H9 (cell line): ENCODE measurements around the gene CBY3. TPM values are rescaled to one million over a fixed set of nuclear protein-coding genes. Genes with fewer than 3 reads are reported as not detected.

Experiments used
- DNase-seq: peaks from one replicate; pipeline ENCODE4 v3.0.0-alpha.2; 2017
- H2AFZ ChIP-seq: one replicate; pipeline ENCODE4 v1.6.1; 2013; ENCODE audit warnings: mild to moderate bottlenecking, low read length, control low read depth, moderate library complexity
- H2AK5ac ChIP-seq: 2 replicates; pipeline ENCODE4 v1.6.1; 2013; ENCODE audit warnings: low read length, control low read depth, mixed read lengths; ENCODE audit not compliant: insufficient read length
- H2BK120ac ChIP-seq: one replicate; pipeline ENCODE4 v1.6.1; 2013; ENCODE audit warnings: low read depth, mild to moderate bottlenecking, low read length, control low read depth, inconsistent platforms; ENCODE audit not compliant: poor library complexity, severe bottlenecking
- H2BK12ac ChIP-seq: 2 replicates; pipeline ENCODE4 v1.6.1; 2013; ENCODE audit warnings: low read length, control low read depth, mixed read lengths, low read depth; ENCODE audit not compliant: insufficient read length
- H2BK15ac ChIP-seq: 2 replicates; pipeline ENCODE4 v1.6.1; 2013; ENCODE audit warnings: low read depth, low read length, control low read depth
- H2BK20ac ChIP-seq: one replicate; pipeline ENCODE4 v1.6.1; 2013; ENCODE audit warnings: low read depth, mild to moderate bottlenecking, low read length, control low read depth, inconsistent platforms; ENCODE audit not compliant: poor library complexity, severe bottlenecking
- H2BK5ac ChIP-seq: 2 replicates; pipeline ENCODE4 v1.6.1; 2013; ENCODE audit warnings: low read length, control low read depth, mixed read lengths; ENCODE audit not compliant: insufficient read length
- H3K14ac ChIP-seq: 2 replicates; pipeline ENCODE4 v1.6.1; 2013; ENCODE audit warnings: low read length, control low read depth; ENCODE audit not compliant: insufficient read depth
- H3K18ac ChIP-seq: 2 replicates; pipeline ENCODE4 v1.6.1; 2013; ENCODE audit warnings: low read depth, mild to moderate bottlenecking, mixed read lengths, low read length, control low read depth; ENCODE audit not compliant: insufficient read length
- H3K23ac ChIP-seq: 2 replicates; pipeline ENCODE4 v1.6.1; 2013; ENCODE audit warnings: low read length, control low read depth, mixed read lengths, low read depth; ENCODE audit not compliant: insufficient read length
- H3K23me2 ChIP-seq: 2 replicates; pipeline ENCODE4 v1.6.1; 2013; ENCODE audit warnings: low read depth, mild to moderate bottlenecking, mixed read lengths, low read length, control low read depth; ENCODE audit not compliant: insufficient read length, poor library complexity, severe bottlenecking
- H3K27ac ChIP-seq: 2 replicates; pipeline ENCODE4 v1.5.1; 2013; ENCODE audit warnings: low read length, control low read depth, mixed read lengths, low read depth; ENCODE audit not compliant: insufficient read length
- H3K27me3 ChIP-seq: 2 replicates; pipeline ENCODE4 v1.6.1; 2013; ENCODE audit warnings: low read length, control low read depth, inconsistent platforms; ENCODE audit not compliant: insufficient read depth
- H3K4ac ChIP-seq: 2 replicates; pipeline ENCODE4 v1.6.1; 2013; ENCODE audit warnings: low read depth, mild to moderate bottlenecking, control low read depth, inconsistent platforms, low read length, moderate library complexity
- H3K4me1 ChIP-seq: 2 replicates; pipeline ENCODE4 v1.6.1; 2013; ENCODE audit warnings: low read length, control low read depth, inconsistent platforms; ENCODE audit not compliant: insufficient read depth
- H3K4me2 ChIP-seq: 2 replicates; pipeline ENCODE4 v1.6.1; 2013; ENCODE audit warnings: low read length, control low read depth, mixed read lengths; ENCODE audit not compliant: insufficient read length, insufficient read depth
- H3K56ac ChIP-seq: 2 replicates; pipeline ENCODE4 v1.6.1; 2013; ENCODE audit warnings: low read depth, mild to moderate bottlenecking, mixed read lengths, low read length, control low read depth; ENCODE audit not compliant: insufficient read length
- H3K79me1 ChIP-seq: 2 replicates; pipeline ENCODE4 v1.6.1; 2013; ENCODE audit warnings: low read depth, mild to moderate bottlenecking, moderate library complexity, low read length, control low read depth, inconsistent platforms; ENCODE audit not compliant: insufficient read depth, poor library complexity, severe bottlenecking
- H3K79me2 ChIP-seq: 2 replicates; pipeline ENCODE4 v1.6.1; 2013; ENCODE audit warnings: low read length, control low read depth, inconsistent platforms; ENCODE audit not compliant: insufficient read depth
- H3K9ac ChIP-seq: 2 replicates; pipeline ENCODE4 v1.6.1; 2013; ENCODE audit warnings: low read length, control low read depth, mixed read lengths; ENCODE audit not compliant: insufficient read length; ENCODE audit errors: extremely low read depth
- H3K9me3 ChIP-seq: one replicate; pipeline ENCODE4 v1.6.1; 2013; ENCODE audit warnings: low read depth, low read length, inconsistent platforms; ENCODE audit not compliant: control insufficient read depth
- H3T11ph ChIP-seq: one replicate; pipeline ENCODE4 v1.6.1; 2013; ENCODE audit warnings: mild to moderate bottlenecking, low read length, control low read depth, inconsistent platforms
- H4K20me1 ChIP-seq: one replicate; pipeline ENCODE4 v1.6.1; 2013; ENCODE audit not compliant: control insufficient read depth, insufficient read length, insufficient read depth
- H4K5ac ChIP-seq: 2 replicates; pipeline ENCODE4 v1.6.1; 2013; ENCODE audit warnings: low read depth, mild to moderate bottlenecking, mixed read lengths, low read length, control low read depth; ENCODE audit not compliant: insufficient read length
- H4K8ac ChIP-seq: replicated peaks from 2 replicates; pipeline ENCODE4 v1.6.1; 2013; ENCODE audit warnings: low read length, control low read depth, mixed read lengths, low read depth; ENCODE audit not compliant: insufficient read length
- H4K91ac ChIP-seq: 2 replicates; pipeline ENCODE4 v1.6.1; 2013; ENCODE audit warnings: low read depth, mild to moderate bottlenecking, moderate library complexity, mixed read lengths, low read length, control low read depth; ENCODE audit not compliant: insufficient read length
- H3K27ac Mint-ChIP-seq, 3 experiments: 2 replicates in 2 of 3; 3 replicates in 1 of 3; pipeline ENCODE4 v1.8.0; 2020 to 2021; ENCODE audit warnings: mixed read lengths in 3 of 3, mild to moderate bottlenecking in 1 of 3, moderate library complexity in 1 of 3
- H3K27me3 Mint-ChIP-seq: 2 replicates; pipeline ENCODE4 v1.8.0; 2021; ENCODE audit warnings: low read depth, mild to moderate bottlenecking, moderate library complexity, mixed read lengths
- H3K36me3 Mint-ChIP-seq, 3 experiments: 2 replicates in 2 of 3; 3 replicates in 1 of 3; pipeline ENCODE4 v1.8.0; 2020 to 2021; ENCODE audit warnings: low read depth in 3 of 3, mixed read lengths in 3 of 3; ENCODE audit not compliant: insufficient read depth in 1 of 3
- H3K4me1 Mint-ChIP-seq, 2 experiments: 2 replicates each; pipeline ENCODE4 v1.8.0; 2020; ENCODE audit warnings: mixed read lengths in 2 of 2
- H3K4me3 Mint-ChIP-seq, 2 experiments: 2 replicates in 1 of 2; 3 replicates in 1 of 2; pipeline ENCODE4 v1.8.0; 2020 to 2021; ENCODE audit warnings: mild to moderate bottlenecking in 2 of 2, mixed read lengths in 2 of 2, moderate library complexity in 1 of 2
- H3K9me3 Mint-ChIP-seq, 2 experiments: 2 replicates in 1 of 2; 3 replicates in 1 of 2; pipeline ENCODE4 v1.8.0; 2020; ENCODE audit warnings: mild to moderate bottlenecking in 2 of 2, mixed read lengths in 2 of 2, moderate library complexity in 1 of 2
- WGBS: extraction: QIAGEN DNeasy Blood & Tissue Kit; methylation state at CpG from one replicate; pipeline ENCODE4 v1.1.7; 2013; ENCODE audit warnings: missing lambda C conversion rate, low lambda C conversion rate, mixed read lengths; ENCODE audit not compliant: insufficient read length; ENCODE audit errors: extremely low coverage; 5-methylcytosine and 5-hydroxymethylcytosine counted together
- total RNA-seq: library from RNA; stranded (reverse); gene quantifications from 2 replicates; pipeline ENCODE4 v1.2.1, GENCODE V29; 2021
- TF ChIP-seq, protein P1 (sequence below): fragments of 200-600 bp; sonication (generic); conservative IDR thresholded peaks from 3 replicates; pipeline ENCODE4 v1.8.0; 2021; ENCODE audit warnings: antibody characterized with exemption, mild to moderate bottlenecking

CBY3 gene
- total RNA-seq, 1 experiment from 2014 or later = 0.50 TPM

- Histone ChIP-seq H3K14ac (no peak overlapping the region), H3K4ac (no peak overlapping the region), H2AK5ac (no peak overlapping the region), H3T11ph (no peak overlapping the region), H2BK12ac (no peak overlapping the region), H3K23me2 (peaks cover 15% of the 10 kb centered on the region), H3K9ac (no peak overlapping the region), H4K91ac (no peak overlapping the region), H3K4me1 (peaks cover 2% of the 10 kb centered on the region; the same call in 1 of the 2 replicates), H3K4me2 (no peak overlapping the region), H3K79me1 (no peaks in the 10 kb centered on the region), H3K56ac (no peak overlapping the region), H4K8ac (no peak overlapping the region), H2BK20ac (no peak overlapping the region), H3K27me3 (no peaks in the 10 kb centered on the region), H2BK15ac (no peak overlapping the region), H3K79me2 (no peaks in the 10 kb centered on the region), H3K23ac (no peak overlapping the region), H3K18ac (no peak overlapping the region), H2BK5ac (no peak overlapping the region), H4K5ac (no peak overlapping the region), H2AFZ (no peak overlapping the region), H3K9me3 (no peaks in the 10 kb centered on the region), H3K27ac (no peak overlapping the region), H2BK120ac (no peak overlapping the region), H4K20me1 (no peaks in the 10 kb centered on the region)
- TF ChIP-seq, protein P1, sequence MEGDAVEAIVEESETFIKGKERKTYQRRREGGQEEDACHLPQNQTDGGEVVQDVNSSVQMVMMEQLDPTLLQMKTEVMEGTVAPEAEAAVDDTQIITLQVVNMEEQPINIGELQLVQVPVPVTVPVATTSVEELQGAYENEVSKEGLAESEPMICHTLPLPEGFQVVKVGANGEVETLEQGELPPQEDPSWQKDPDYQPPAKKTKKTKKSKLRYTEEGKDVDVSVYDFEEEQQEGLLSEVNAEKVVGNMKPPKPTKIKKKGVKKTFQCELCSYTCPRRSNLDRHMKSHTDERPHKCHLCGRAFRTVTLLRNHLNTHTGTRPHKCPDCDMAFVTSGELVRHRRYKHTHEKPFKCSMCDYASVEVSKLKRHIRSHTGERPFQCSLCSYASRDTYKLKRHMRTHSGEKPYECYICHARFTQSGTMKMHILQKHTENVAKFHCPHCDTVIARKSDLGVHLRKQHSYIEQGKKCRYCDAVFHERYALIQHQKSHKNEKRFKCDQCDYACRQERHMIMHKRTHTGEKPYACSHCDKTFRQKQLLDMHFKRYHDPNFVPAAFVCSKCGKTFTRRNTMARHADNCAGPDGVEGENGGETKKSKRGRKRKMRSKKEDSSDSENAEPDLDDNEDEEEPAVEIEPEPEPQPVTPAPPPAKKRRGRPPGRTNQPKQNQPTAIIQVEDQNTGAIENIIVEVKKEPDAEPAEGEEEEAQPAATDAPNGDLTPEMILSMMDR = no peak
- Mint-ChIP-seq H3K4me3 (peak overlapping the region; percentile 39 to 42; a peak in 4 of 5 replicates), H3K9me3 (peaks cover 0 to 4% of the 10 kb centered on the region in 2 experiments; a peak in 2 of 5 replicates), H3K36me3 (peaks cover 13 to 20% (median 18%) of the 10 kb centered on the region in 3 experiments), H3K27me3 (peaks cover 4% of the 10 kb centered on the region), H3K4me1 (peaks cover 15 to 19% of the 10 kb centered on the region in 2 experiments), H3K27ac (no peak overlapping the region; a peak in 1 of 7 replicates)
- no CpG with 5 or more reads among the region's 9 CpGs for WGBS
- DNase-seq = no peak
Observed at GRCh38 chr5:179680014-179680779, 637 bp downstream of the CBY3 start.
